ENCODE results near the gene DELE1. TPM values are rescaled to one million over a fixed set of nuclear protein-coding genes. Genes with fewer than 3 reads are reported as not detected.

The DELE1 gene
- total RNA-seq, 1 experiment from 2014 or later = 88.1 TPM

DNA sequence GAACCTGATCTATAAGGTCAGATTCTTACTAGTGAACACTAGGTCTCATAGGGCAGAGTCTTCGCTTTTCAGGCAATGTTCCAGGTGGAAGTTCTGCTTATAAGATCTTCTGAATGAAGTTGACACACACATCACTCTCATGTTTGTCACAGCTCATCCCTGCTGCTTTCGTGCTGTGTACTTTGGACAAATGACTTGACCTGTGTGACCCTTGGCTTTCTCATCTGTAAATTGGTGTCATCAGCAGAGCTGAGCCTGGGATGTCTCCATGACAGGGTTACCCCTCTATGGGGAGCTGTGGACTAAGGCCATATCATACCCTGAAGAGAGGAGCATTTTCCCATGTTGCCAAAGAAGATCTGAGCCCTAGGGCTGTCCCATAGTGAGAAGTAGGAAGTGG, 2.8 kb downstream of the DELE1 start:
- H3K9me3 Mint-ChIP-seq (ENCODE audit: unreplicated experiment) = no peaks in the 10 kb centered on the region
- H3K36me3 Mint-ChIP-seq (ENCODE audit: insufficient read depth, unreplicated experiment) = peaks cover 74% of the 10 kb centered on the region
- TF ChIP-seq, protein P1, sequence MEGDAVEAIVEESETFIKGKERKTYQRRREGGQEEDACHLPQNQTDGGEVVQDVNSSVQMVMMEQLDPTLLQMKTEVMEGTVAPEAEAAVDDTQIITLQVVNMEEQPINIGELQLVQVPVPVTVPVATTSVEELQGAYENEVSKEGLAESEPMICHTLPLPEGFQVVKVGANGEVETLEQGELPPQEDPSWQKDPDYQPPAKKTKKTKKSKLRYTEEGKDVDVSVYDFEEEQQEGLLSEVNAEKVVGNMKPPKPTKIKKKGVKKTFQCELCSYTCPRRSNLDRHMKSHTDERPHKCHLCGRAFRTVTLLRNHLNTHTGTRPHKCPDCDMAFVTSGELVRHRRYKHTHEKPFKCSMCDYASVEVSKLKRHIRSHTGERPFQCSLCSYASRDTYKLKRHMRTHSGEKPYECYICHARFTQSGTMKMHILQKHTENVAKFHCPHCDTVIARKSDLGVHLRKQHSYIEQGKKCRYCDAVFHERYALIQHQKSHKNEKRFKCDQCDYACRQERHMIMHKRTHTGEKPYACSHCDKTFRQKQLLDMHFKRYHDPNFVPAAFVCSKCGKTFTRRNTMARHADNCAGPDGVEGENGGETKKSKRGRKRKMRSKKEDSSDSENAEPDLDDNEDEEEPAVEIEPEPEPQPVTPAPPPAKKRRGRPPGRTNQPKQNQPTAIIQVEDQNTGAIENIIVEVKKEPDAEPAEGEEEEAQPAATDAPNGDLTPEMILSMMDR (IDR thresholded peaks at IDR 0.05; ENCODE audit: unreplicated experiment) = no peak
- ChIA-PET CTCF (interaction anchor here (0.6 to 1.9 kb wide), 4 partner anchors 34 to 445 kb away, joined by 3 to 10 read pairs (median 4); no protein-coding TSS in a partner anchor), POLR2A (interaction anchor here (1.3 kb wide), 1 partner anchor 43 kb away, joined by 4 read pairs; the partner anchor contains the start of gene RNF14)
- no peak for DNase-seq (ENCODE audit: unreplicated experiment)
- intact Hi-C loops (cut with micrococcal nuclease) = no loop called here
- BruUV-seq (replicated peaks) = no TSS peak
- peaks cover 11% of the 10 kb centered on the region for H3K4me1 Mint-ChIP-seq (ENCODE audit: insufficient read depth, unreplicated experiment)
- peak overlapping the region; percentile 57 for H3K27ac Mint-ChIP-seq (ENCODE audit: low read depth, unreplicated experiment)
- no peak overlapping the region for H3K4me3 Mint-ChIP-seq (ENCODE audit: unreplicated experiment)
- H3K27me3 Mint-ChIP-seq (ENCODE audit: insufficient read depth, unreplicated experiment) = no peaks in the 10 kb centered on the region

DNA sequence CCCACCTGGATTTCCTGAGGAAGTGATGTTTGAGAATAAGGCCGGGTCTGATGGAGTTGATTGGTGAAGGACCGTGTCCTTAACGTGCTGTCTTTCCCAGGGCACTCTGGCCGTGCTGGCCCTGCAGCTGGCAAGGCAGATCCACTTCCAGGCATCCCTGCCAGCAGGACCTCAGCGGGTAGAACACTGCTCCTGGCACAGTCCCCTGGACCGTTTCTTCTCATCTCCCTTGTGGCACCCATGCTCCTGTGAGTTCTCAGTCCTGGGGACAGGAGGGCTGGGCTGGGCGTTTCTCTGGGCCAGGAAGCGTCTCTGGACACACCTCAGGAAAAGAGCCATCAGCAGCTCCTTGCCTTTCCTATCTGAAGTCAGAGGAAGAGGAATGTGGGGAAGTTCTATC, 4.4 kb downstream of the DELE1 start:
- intact Hi-C loops (cut with micrococcal nuclease) = no loop called here
- POLR2A ChIA-PET = interaction anchor here (0.8 kb wide), 1 partner anchor 292 kb away, joined by 3 read pairs; no protein-coding TSS in a partner anchor
- CTCF ChIA-PET = interaction anchor here (0.6 to 1.6 kb wide), 3 partner anchors 13 to 251 kb away, joined by 3 read pairs; no protein-coding TSS in a partner anchor
- no peaks in the 10 kb centered on the region for H3K27me3 Mint-ChIP-seq (ENCODE audit: insufficient read depth, unreplicated experiment)
- H3K9me3 Mint-ChIP-seq (ENCODE audit: unreplicated experiment) = no peaks in the 10 kb centered on the region
- H3K4me1 Mint-ChIP-seq (ENCODE audit: insufficient read depth, unreplicated experiment) = peaks cover 11% of the 10 kb centered on the region
- no TSS peak for BruUV-seq (replicated peaks)
- no peak for DNase-seq (ENCODE audit: unreplicated experiment)
- no peak overlapping the region for H3K27ac Mint-ChIP-seq (ENCODE audit: low read depth, unreplicated experiment)
- peaks cover 90% of the 10 kb centered on the region for H3K36me3 Mint-ChIP-seq (ENCODE audit: insufficient read depth, unreplicated experiment)
- H3K4me3 Mint-ChIP-seq (ENCODE audit: unreplicated experiment) = no peak overlapping the region
- TF ChIP-seq, protein P1 (IDR thresholded peaks at IDR 0.05; ENCODE audit: unreplicated experiment) = no peak

DNA sequence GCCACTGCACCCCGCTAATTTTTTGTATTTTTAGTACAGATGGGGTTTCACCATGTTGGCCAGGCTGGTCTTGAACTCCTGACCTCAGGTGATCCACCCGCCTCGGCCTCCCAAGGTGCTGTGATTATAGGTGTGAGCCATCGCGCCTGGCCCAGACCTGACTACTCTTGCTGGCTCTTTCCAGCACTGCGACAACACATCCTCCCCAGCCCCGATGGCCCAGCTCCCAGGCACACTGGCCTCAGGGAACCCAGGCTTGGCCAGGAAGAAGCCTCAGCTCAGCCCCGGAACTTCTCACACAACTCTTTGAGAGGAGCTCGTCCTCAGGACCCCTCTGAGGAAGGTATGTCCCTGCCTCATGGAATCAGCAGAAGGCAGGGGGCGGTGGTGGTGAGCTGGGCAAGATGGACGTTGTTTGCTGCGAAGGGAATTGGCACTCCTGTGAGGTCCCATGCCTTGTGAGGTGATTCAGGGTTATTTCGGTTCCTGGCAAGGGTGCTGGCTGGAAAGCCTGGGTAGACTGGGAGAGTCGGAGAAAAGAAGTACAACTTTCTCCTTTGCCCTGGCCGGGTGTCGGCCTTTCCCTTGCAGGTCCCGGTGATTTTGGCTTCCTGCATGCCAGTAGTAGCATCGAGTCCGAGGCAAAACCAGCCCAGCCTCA, 5.9 kb downstream of the DELE1 start:
- Mint-ChIP-seq H3K36me3 (ENCODE audit: insufficient read depth, unreplicated experiment) (peaks cover 94% of the 10 kb centered on the region), H3K27ac (ENCODE audit: low read depth, unreplicated experiment) (no peak overlapping the region), H3K9me3 (ENCODE audit: unreplicated experiment) (no peaks in the 10 kb centered on the region), H3K4me1 (ENCODE audit: insufficient read depth, unreplicated experiment) (peaks cover 9% of the 10 kb centered on the region), H3K27me3 (ENCODE audit: insufficient read depth, unreplicated experiment) (no peaks in the 10 kb centered on the region), H3K4me3 (ENCODE audit: unreplicated experiment) (no peak overlapping the region)
- TF ChIP-seq, protein P1 (IDR thresholded peaks at IDR 0.05; ENCODE audit: unreplicated experiment) = no peak
- POLR2A ChIA-PET = no interaction called here
- no peak for DNase-seq (ENCODE audit: unreplicated experiment)
- CTCF ChIA-PET = interaction anchor here (0.6 to 2.1 kb wide), 5 partner anchors 12 to 235 kb away, joined by 3 to 6 read pairs (median 3); partner anchors contain the start of gene PCDH1
- no TSS peak for BruUV-seq (replicated peaks)
- intact Hi-C loops (cut with micrococcal nuclease) = no loop called here

DNA sequence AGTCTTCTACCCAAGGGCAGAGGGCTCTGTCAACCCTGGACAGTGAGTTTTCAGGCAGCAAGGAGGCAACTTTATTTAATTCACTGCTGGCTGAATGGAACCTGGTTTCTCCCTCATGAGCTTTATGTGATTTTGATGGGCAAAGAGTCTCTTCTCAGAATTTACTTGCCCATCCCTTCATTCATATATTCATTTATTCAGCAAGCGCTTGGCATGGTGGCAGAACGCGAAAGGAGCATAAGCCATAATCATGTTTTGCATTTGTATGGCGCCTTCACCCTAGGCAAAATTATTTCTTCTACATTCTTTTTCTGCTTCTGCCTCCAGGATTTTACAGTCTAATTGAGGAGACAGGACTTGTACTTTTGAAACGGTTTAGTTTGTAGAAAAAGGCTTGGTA, 8.0 kb downstream of the DELE1 start:
- peaks cover 97% of the 10 kb centered on the region for H3K36me3 Mint-ChIP-seq (ENCODE audit: insufficient read depth, unreplicated experiment)
- intact Hi-C loops (cut with micrococcal nuclease) = no loop called here
- ChIA-PET CTCF (interaction anchor here (0.6 to 1.0 kb wide), 4 partner anchors 29 to 666 kb away, joined by 3 read pairs; no protein-coding TSS in a partner anchor), POLR2A (interaction anchor here (0.7 kb wide), 1 partner anchor 1209 kb away, joined by 3 read pairs; no protein-coding TSS in a partner anchor)
- no peaks in the 10 kb centered on the region for H3K27me3 Mint-ChIP-seq (ENCODE audit: insufficient read depth, unreplicated experiment)
- H3K4me3 Mint-ChIP-seq (ENCODE audit: unreplicated experiment) = no peak overlapping the region
- H3K27ac Mint-ChIP-seq (ENCODE audit: low read depth, unreplicated experiment) = no peak overlapping the region
- peaks cover 19% of the 10 kb centered on the region for H3K4me1 Mint-ChIP-seq (ENCODE audit: insufficient read depth, unreplicated experiment)
- BruUV-seq (replicated peaks) = no TSS peak
- no peak for DNase-seq (ENCODE audit: unreplicated experiment)
- H3K9me3 Mint-ChIP-seq (ENCODE audit: unreplicated experiment) = no peaks in the 10 kb centered on the region
- TF ChIP-seq, protein P1 (IDR thresholded peaks at IDR 0.05; ENCODE audit: unreplicated experiment) = no peak
